ENCODE data around the gene HEXB.
A peak's percentile ranks its signal among the peaks of the same experiment; 100 is the strongest.

The HEXB gene

DNA sequence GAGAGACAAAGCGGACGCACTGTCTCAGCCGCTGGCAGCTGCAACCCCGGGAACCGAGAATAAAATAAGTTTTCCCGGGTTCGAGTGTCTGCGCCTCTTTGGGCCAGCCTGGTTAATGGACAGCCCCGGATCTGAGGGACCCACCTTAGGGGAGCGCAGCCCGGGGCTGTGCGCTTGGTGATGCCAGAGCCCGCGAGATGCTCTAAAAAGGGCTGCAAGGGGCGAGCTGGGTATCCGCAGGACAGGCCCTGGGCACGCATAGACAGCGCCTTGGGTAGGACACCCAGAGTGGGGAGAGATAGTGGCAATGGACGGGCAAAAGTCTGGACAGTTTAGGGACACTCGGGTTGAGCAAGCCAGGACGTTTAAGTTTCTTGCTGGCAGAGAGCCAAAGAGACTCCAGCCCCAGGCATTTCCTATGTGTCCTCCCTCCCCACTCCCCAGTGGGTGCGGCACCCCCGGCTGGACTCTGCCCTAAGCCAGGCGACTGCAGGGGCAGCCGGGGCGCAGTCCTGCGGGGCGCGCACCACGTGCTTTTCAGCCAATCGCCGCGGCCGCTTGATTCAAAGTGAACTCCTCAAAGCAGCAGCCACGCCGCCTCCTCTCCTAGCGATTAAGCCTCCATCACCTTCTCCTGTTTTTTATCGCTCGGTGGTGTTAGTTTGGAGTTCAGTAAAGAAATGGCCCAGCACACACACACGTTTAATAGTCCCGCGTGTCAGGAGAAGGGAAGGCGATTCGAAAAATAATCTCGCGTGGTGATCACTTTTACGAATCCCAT, 43.9 kb upstream of the HEXB start:
- no peak for TF ChIP-seq FOXP2 (optimal IDR thresholded peaks at IDR 0.05; ENCODE audit: control extremely low read depth, extremely low read length, insufficient read depth)
- H3K36me3 ChIP-seq (ENCODE audit: insufficient read depth, low read length), result no peaks in the 10 kb centered on the region
- no peak overlapping the region for H3K9ac ChIP-seq (ENCODE audit: insufficient read length)
- H3K4me3 ChIP-seq, result peak overlapping the region; percentile 85
- H3K27ac ChIP-seq, result no peak overlapping the region
- no peak for DNase-seq (ENCODE audit: low read depth, low spot score)
- H3K9me3 ChIP-seq (ENCODE audit: low read depth, low read length), result no peaks in the 10 kb centered on the region

DNA sequence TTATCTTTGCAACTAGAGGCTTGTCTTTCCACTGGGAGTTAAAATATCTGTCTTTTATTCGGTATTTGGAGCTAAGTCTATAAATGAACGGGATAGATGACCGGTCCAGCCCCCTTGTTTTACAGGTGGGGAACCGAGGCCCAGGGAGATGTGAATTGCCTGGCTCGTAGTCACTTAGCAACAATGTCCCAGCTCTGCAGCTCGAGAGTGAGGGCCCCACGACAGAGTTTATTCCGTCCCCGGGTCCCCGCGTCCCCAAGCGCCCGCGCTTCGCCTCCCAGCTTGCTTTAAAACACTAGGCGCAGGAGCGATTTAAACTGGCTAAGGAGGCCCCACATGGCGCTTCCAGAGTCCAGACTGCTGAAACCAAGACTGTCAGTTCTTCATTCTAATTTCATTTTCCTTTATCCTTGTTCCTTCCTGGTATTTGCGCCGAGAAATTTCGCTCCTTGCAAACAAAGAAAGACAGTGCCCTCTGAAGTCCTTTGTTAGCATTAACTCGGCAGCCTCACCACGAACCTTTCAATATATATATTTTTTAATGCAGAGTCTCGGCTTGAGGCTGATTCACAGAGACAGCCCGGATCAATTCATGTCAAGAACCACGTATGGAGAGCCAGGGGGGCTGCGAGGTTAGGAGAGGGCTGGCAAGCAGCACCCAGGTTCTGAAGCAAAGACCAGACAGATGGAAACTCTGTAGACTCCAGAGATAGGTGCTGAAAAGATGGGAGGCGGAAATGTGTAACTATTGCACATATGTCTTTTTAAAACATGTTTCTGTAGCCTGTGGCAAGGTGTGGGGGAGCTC, 43.1 kb upstream of the HEXB start:
- no peaks in the 10 kb centered on the region for H3K9me3 ChIP-seq (ENCODE audit: low read depth, low read length)
- no peak overlapping the region for H3K9ac ChIP-seq (ENCODE audit: insufficient read length)
- H3K36me3 ChIP-seq (ENCODE audit: insufficient read depth, low read length), result no peaks in the 10 kb centered on the region
- TF ChIP-seq POLR2AphosphoS5 (IDR thresholded peaks at IDR 0.05; ENCODE audit: borderline replicate concordance, low read depth, low read length) (no peak), EZH2 (IDR thresholded peaks at IDR 0.05) (no peak), FOXP2 (optimal IDR thresholded peaks at IDR 0.05; ENCODE audit: control extremely low read depth, extremely low read length, insufficient read depth) (no peak)
- no peak overlapping the region for H3K27ac ChIP-seq
- peak; percentile 32 for DNase-seq (ENCODE audit: low read depth, low spot score)
- H3K4me3 ChIP-seq, result peak overlapping the region; percentile 85

DNA sequence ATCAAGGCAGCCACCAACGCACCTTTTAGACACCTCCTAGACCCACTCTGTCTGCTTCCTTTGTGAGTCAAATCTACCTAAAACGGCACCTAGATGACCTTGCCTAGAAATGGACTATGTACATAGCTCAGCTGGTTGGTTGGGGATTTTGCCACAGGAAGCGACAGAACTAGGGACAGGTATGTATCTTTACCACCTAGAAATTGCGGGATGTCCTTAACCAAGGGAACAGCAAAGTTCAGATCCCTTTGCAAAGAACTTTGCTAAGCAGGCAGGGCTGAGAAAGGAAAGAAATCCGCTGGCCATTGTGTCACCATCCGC, 42.5 kb upstream of the HEXB start:
- no peak for DNase-seq (ENCODE audit: low read depth, low spot score)
- no peaks in the 10 kb centered on the region for H3K9me3 ChIP-seq (ENCODE audit: low read depth, low read length)
- no peak overlapping the region for H3K9ac ChIP-seq (ENCODE audit: insufficient read length)
- TF ChIP-seq FOXP2 (optimal IDR thresholded peaks at IDR 0.05; ENCODE audit: control extremely low read depth, extremely low read length, insufficient read depth), result no peak
- no peaks in the 10 kb centered on the region for H3K36me3 ChIP-seq (ENCODE audit: insufficient read depth, low read length)
- H3K27ac ChIP-seq, result no peak overlapping the region
- no peak overlapping the region for H3K4me3 ChIP-seq

DNA sequence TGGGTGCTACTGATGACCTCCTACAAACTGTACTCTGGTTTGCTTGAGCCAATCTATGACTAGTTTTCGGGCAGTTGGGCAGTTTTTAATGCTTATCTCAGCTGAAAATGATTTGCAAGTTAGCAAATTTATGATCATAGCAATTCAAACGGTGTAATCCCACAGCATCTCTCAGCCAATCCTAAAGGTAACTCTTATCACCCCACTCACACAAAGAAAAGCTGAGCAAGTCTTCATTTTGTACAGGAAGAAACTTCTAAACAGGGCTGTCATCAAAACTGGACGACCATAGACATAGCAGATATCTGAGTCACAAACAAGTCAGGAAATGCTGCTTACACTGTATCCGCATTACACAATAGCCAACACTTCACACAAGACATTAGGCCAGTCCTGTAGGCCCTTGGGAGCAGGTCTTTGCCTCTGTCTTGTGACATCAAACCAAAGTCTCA, 41.9 kb upstream of the HEXB start:
- no peak overlapping the region for H3K9ac ChIP-seq (ENCODE audit: insufficient read length)
- H3K36me3 ChIP-seq (ENCODE audit: insufficient read depth, low read length), result no peaks in the 10 kb centered on the region
- H3K9me3 ChIP-seq (ENCODE audit: low read depth, low read length), result no peaks in the 10 kb centered on the region
- H3K4me3 ChIP-seq, result no peak overlapping the region
- no peak overlapping the region for H3K27ac ChIP-seq
- DNase-seq (ENCODE audit: low read depth, low spot score), result no peak
- TF ChIP-seq EZH2 (IDR thresholded peaks at IDR 0.05) (no peak), POLR2AphosphoS5 (IDR thresholded peaks at IDR 0.05; ENCODE audit: borderline replicate concordance, low read depth, low read length) (no peak), FOXP2 (optimal IDR thresholded peaks at IDR 0.05; ENCODE audit: control extremely low read depth, extremely low read length, insufficient read depth) (no peak)

DNA sequence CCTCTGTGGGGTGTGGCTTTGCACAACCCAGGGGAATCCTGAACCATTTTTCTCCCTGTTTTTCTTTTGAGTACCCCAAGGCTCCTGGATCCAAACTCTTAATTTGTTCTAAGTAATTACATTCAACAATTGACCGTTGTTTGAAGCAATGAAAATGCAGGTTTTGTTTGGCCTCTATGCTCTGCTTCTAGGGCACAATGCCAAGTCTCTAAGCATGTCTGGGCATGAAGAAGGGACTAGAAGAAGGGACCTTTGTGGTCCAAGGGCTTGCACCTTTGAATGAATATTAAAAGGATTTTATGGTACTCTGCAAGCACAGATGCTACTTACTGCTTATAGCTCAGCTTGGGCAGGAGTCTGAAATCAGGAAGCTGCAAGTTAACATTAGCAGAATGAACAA, 37.9 kb upstream of the HEXB start:
- Histone ChIP-seq H3K4me3 (no peak overlapping the region), H3K36me3 (ENCODE audit: insufficient read depth, low read length) (no peaks in the 10 kb centered on the region), H3K9ac (ENCODE audit: insufficient read length) (no peak overlapping the region), H3K27ac (no peak overlapping the region), H3K9me3 (ENCODE audit: low read depth, low read length) (no peaks in the 10 kb centered on the region)
- no peak for DNase-seq (ENCODE audit: low read depth, low spot score)
- TF ChIP-seq EZH2 (IDR thresholded peaks at IDR 0.05) (no peak), POLR2AphosphoS5 (IDR thresholded peaks at IDR 0.05; ENCODE audit: borderline replicate concordance, low read depth, low read length) (no peak), FOXP2 (optimal IDR thresholded peaks at IDR 0.05; ENCODE audit: control extremely low read depth, extremely low read length, insufficient read depth) (no peak)

DNA sequence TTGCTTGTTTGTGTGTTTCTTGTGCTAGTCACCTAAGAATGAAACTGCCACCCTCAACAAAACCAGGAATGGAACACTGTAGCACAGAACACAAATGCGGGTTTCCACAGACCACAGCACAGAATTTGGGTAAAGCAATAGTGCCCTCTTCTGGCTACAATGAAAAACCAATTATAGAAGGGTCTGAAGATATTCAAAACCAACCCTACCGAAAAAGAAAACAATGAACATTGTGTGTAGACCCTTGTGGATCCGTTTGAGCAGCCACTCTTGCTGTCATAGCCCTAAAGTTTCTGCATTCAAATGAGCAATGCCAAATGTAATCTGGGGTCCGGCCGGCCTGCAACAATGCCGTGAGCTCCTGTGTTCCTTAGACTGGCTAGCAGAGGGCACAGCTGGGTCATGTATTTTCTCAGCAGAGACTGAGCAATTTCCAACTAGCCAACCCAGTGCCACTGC, 36.2 kb upstream of the HEXB start:
- H3K4me3 ChIP-seq, result no peak overlapping the region
- no peak overlapping the region for H3K27ac ChIP-seq
- no peak overlapping the region for H3K9ac ChIP-seq (ENCODE audit: insufficient read length)
- no peak for TF ChIP-seq FOXP2 (optimal IDR thresholded peaks at IDR 0.05; ENCODE audit: control extremely low read depth, extremely low read length, insufficient read depth)
- TF ChIP-seq POLR2AphosphoS5 (IDR thresholded peaks at IDR 0.05; ENCODE audit: borderline replicate concordance, low read depth, low read length), result no peak
- no peak for TF ChIP-seq EZH2 (IDR thresholded peaks at IDR 0.05)
- DNase-seq (ENCODE audit: low read depth, low spot score), result peak; percentile 24
- no peaks in the 10 kb centered on the region for H3K9me3 ChIP-seq (ENCODE audit: low read depth, low read length)
- no peaks in the 10 kb centered on the region for H3K36me3 ChIP-seq (ENCODE audit: insufficient read depth, low read length)

DNA sequence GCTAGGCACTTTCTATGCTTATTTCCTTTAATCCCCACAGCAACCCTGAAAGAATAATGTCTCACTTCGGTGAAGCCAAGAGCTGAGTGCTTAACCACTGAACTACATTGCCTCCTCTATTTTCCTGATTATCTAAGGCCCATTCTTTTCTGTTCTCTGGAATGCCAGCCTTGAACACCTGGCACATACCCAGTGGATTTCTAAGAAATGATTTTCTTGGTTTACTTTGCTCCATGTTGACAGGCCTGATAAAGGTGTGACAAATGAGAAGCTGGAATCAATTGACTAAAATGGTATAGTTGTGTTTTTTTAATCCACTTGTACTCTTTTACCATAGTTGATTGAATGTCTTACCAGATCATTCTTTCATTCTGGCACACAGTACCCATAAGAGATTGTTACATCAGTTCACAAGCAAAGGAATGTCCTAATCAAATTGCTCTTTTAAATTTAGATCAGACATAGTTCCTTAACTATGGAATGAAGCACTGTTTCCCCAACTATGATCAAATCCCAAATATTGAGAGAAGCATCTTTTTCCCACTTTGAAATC, 35.5 kb upstream of the HEXB start:
- Histone ChIP-seq H3K27ac (no peak overlapping the region), H3K36me3 (ENCODE audit: insufficient read depth, low read length) (no peaks in the 10 kb centered on the region), H3K9me3 (ENCODE audit: low read depth, low read length) (no peaks in the 10 kb centered on the region), H3K9ac (ENCODE audit: insufficient read length) (no peak overlapping the region), H3K4me3 (no peak overlapping the region)
- no peak for TF ChIP-seq FOXP2 (optimal IDR thresholded peaks at IDR 0.05; ENCODE audit: control extremely low read depth, extremely low read length, insufficient read depth)
- TF ChIP-seq POLR2AphosphoS5 (IDR thresholded peaks at IDR 0.05; ENCODE audit: borderline replicate concordance, low read depth, low read length), result no peak
- no peak for TF ChIP-seq EZH2 (IDR thresholded peaks at IDR 0.05)
- no peak for DNase-seq (ENCODE audit: low read depth, low spot score)

DNA sequence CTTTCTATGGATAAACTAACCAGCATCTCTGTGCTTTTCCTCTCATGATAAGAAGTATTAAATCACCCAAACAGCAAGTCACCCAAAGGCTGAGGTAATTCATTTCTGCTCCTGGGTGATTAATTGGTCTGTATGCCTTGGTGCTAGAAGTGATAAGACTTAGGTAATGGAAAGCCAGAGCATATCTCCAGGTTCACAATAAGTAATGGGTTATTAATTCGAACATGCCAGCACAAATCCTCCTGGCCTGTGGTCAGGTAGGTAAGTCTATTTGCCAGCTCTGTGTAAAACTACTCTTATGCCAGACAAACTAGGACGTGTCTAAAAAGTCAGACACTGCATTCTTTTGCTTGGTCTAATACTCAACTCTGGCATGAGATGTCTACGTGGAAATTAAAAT, 33.3 kb upstream of the HEXB start:
- TF ChIP-seq POLR2AphosphoS5 (IDR thresholded peaks at IDR 0.05; ENCODE audit: borderline replicate concordance, low read depth, low read length), result no peak
- no peak for TF ChIP-seq EZH2 (IDR thresholded peaks at IDR 0.05)
- TF ChIP-seq FOXP2 (optimal IDR thresholded peaks at IDR 0.05; ENCODE audit: control extremely low read depth, extremely low read length, insufficient read depth), result no peak
- Histone ChIP-seq H3K9me3 (ENCODE audit: low read depth, low read length) (no peaks in the 10 kb centered on the region), H3K9ac (ENCODE audit: insufficient read length) (no peak overlapping the region)

More for the DNA sequence above, 33.3 kb upstream of the HEXB start:
- Histone ChIP-seq H3K36me3 (ENCODE audit: insufficient read depth, low read length) (no peaks in the 10 kb centered on the region), H3K4me3 (no peak overlapping the region), H3K27ac (no peak overlapping the region)
- DNase-seq (ENCODE audit: low read depth, low spot score), result no peak
